ENCODE results near the gene CPNE8. TPM values are rescaled to one million over a fixed set of nuclear protein-coding genes. Genes with fewer than 3 reads are reported as not detected.

Gene CPNE8
- total and polyA plus RNA-seq, 10 of the 15 experiments (the other 5 are each of a cell fraction or from before 2014, with no cell fraction given) = 11.3 to 38.4 (median 18.9) TPM

DNA sequence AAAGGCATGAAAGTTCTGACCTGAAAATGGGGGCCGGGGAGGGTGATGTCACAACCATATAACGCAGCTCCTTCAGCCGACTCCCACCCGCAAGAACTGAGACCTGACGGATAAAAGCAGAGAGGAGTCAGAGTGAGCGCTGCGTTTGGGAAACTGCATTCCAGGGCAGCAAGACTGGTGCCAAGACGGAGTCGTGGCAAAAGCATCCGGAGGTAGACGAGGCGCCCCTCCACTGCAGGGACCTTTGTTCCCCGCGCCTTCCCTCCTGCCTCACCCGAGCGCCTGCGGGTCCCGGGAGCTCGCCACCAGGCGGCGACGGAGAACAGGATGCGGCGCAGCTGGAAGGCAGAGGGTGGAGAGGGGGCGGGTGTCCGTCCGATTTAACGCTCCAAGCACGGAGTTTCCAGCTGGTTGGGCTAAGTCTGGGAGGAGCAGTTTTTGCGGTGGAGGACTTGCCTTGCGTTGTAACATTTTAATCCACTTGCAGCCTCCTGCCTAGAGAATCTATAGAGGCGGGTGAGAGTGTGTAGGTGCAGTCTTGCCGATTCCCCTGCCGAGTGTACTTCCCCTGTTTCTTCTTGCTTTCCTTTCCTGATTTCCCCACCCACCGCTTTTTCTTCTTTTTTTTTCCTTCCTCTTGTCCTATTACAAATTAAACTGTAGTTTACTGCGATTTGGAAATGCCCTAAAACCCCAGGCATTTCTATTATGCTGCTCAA is 1.2 kb upstream of the CPNE8 start (continued):
- TF ChIP-seq CBX5 (IDR thresholded peaks at IDR 0.05; ENCODE audit: low read depth) = peak; percentile 91; the same call in 1 of the 2 replicates
- no peak for TF ChIP-seq RFX5 (IDR thresholded peaks at IDR 0.05; ENCODE audit: low read depth, low read length)
- TF ChIP-seq MAX (IDR thresholded peaks at IDR 0.05; ENCODE audit: low read depth, low read length) = no peak
- TF ChIP-seq CBX3 (IDR thresholded peaks at IDR 0.05; ENCODE audit: borderline replicate concordance, low read depth) = no peak
- peak; percentile 43; the same call in 1 of the 2 replicates for TF ChIP-seq CREM (IDR thresholded peaks at IDR 0.05; ENCODE audit: low read depth)
- no peak for TF ChIP-seq SIN3A (IDR thresholded peaks at IDR 0.05; ENCODE audit: low read depth, low read length)
- no peak for TF ChIP-seq POLR2AphosphoS2 (IDR thresholded peaks at IDR 0.05; ENCODE audit: low read depth, low read length)
- TF ChIP-seq MTA2 (IDR thresholded peaks at IDR 0.05; ENCODE audit: low read depth) = peak; percentile 60
- TF ChIP-seq TARDBP (IDR thresholded peaks at IDR 0.05; ENCODE audit: borderline replicate concordance) = peak; percentile 4; the same call in 1 of the 2 replicates
- peak; percentile 93 to 94 for TF ChIP-seq IKZF2 (IDR thresholded peaks at IDR 0.05)
- 0 out of 2 replicates have a peak, but pooled peaks have one; percentile 27 for TF ChIP-seq ZNF687 (IDR thresholded peaks at IDR 0.05)
- TF ChIP-seq SREBF1 (IDR thresholded peaks at IDR 0.05; ENCODE audit: low read length) = no peak
- peak in 1 of 2 experiments; percentile 67; a peak in 2 of 4 replicates for TF ChIP-seq ETV6 (conservative IDR thresholded peaks at IDR 0.05 in 1 of 2, IDR thresholded peaks at IDR 0.05 in 1 of 2; ENCODE audit: borderline replicate concordance in 1 of 2, low read depth in 1 of 2)
- peak; percentile 63 for TF ChIP-seq SKIL (IDR thresholded peaks at IDR 0.05; ENCODE audit: low read depth, poor library complexity, severe bottlenecking)
- TF ChIP-seq IKZF1 (conservative IDR thresholded peaks at IDR 0.05) = peak; percentile 98
- TF ChIP-seq HCFC1 (IDR thresholded peaks at IDR 0.05; ENCODE audit: low read length) = no peak
- TF ChIP-seq ZNF217 (IDR thresholded peaks at IDR 0.05) = 0 out of 2 replicates have a peak, but pooled peaks have one; percentile 57
- TF ChIP-seq IRF4 (IDR thresholded peaks at IDR 0.05; ENCODE audit: low read depth, low read length) = 0 out of 2 replicates have a peak, but pooled peaks have one; percentile 51
- peak; percentile 82 for TF ChIP-seq RAD21 (IDR thresholded peaks at IDR 0.05; ENCODE audit: insufficient read depth, low read depth, low read length)
- TF ChIP-seq TBL1XR1 (IDR thresholded peaks at IDR 0.05; ENCODE audit: low read depth, low read length) = peak; percentile 63; the same call in 1 of the 2 replicates
- TF ChIP-seq BHLHE40 (IDR thresholded peaks at IDR 0.05; ENCODE audit: borderline replicate concordance in 1 of 2, low read depth in 2 of 2, low read length in 1 of 2) = peak; percentile 44 to 60; a peak in 3 of 4 replicates
- peak; percentile 77; the same call in 2 of the 3 replicates for TF ChIP-seq POU2F2 (IDR thresholded peaks at IDR 0.05; ENCODE audit: borderline replicate concordance, low read depth, low read length)
- TF ChIP-seq FOXM1 (IDR thresholded peaks at IDR 0.05; ENCODE audit: low read depth, low read length) = peak; percentile 77
- TF ChIP-seq ZNF622 (IDR thresholded peaks at IDR 0.05) = no peak
- no peak for TF ChIP-seq STAT3 (IDR thresholded peaks at IDR 0.05; ENCODE audit: low read depth, low read length)
- no peak for TF ChIP-seq MEF2A (IDR thresholded peaks at IDR 0.05; ENCODE audit: insufficient read depth, low read depth, low read length)
